Measurements from ENCODE around the gene TMEM54.

DNA sequence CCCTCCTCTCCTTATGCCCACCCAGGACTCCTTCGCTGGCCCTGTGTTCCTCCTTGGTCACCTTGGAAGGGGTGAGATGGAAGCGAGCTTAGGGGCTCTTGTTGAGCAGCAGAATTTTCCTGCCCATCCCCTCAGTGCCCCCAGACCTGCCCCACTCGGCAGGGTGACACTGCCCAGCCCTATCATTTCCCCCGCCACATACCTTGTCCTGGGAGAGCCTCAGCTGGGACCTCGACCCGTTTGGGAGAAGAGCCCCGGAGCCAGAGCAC is 29.1 kb downstream of the TMEM54 start:
- TF ChIP-seq GATA3 (IDR thresholded peaks at IDR 0.05; ENCODE audit: low read depth, low read length), result no peak
- no peak for TF ChIP-seq GATA2 (IDR thresholded peaks at IDR 0.05; ENCODE audit: low read depth, low read length)

Measured in SH-SY5Y (cell line).